HG02588 (cell line): Measurements from ENCODE around the gene ARHGDIA.

Experiments
- ATAC-seq: cut with Tn5 transposase; IDR thresholded peaks from one replicate; pipeline ENCODE4 v1.9.1; 2021; ENCODE audit warnings: mild to moderate bottlenecking, moderate library complexity; ENCODE audit not compliant: unreplicated experiment

Gene ARHGDIA

GRCh38 chr17:81865733-81866439 is 5.3 kb downstream of the ARHGDIA start:
- ATAC-seq = no peak

- ATAC-seq = no peak
These were observed 5.8 kb downstream of the ARHGDIA start for GRCh38 chr17:81865358-81865732.

GRCh38 chr17:81863833-81864768 is 7.0 kb downstream of the ARHGDIA start:
- ATAC-seq = no peak

GRCh38 chr17:81863123-81863675 is 7.9 kb downstream of the ARHGDIA start:
- ATAC-seq = no peak

- peak; percentile 75 for ATAC-seq
These were observed 10.2 kb downstream of the ARHGDIA start for GRCh38 chr17:81860756-81861568.

DNA sequence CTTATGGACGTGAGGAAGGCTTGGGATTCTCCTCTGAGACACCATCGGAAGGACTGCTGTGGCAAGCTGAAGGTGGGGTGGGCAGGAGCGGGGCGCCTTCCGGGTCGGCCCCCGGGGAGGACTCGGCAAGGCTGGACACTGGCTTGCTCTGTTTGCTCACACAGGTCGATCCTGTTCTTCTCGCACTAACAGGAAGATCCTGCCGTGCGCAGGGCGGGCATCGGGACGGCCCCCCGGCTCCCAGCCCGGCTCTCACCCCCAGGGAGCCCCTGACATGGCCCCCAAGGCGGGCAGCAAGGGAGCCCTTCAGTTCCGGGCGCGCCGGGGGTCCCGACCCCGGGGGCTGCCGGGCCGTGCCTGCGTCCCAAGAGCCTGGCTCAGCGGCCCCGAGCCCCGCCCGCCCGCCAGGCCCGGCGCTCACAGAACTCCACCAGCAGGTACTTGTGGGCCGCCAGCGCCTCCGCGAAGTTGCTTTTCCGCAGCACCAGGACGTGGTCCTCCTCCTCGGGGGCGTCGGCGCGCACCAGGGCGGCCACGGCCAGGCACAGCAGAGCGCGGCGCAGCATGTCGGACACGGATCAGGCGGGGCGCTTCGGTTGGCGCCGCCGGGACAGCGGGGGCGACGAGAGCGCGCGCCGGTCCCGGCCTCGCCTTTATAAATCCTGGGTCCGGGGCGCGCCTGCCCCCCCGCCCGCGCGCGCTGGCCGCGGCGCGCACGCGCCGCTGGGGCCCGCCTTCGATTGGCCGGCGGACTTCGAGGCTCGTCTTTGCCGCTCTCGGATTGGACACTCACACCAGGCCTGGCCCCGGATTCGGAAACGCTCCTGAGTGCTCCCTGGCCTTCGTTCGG is 11.0 kb downstream of the ARHGDIA start, which contains the start of gene P4HB:
TSS of gene P4HB (minus strand) at position 630 of the 850 bp plus-strand sequence. CDS start at position 566, 64 bp downstream.
- ATAC-seq = peak; percentile 75

DNA sequence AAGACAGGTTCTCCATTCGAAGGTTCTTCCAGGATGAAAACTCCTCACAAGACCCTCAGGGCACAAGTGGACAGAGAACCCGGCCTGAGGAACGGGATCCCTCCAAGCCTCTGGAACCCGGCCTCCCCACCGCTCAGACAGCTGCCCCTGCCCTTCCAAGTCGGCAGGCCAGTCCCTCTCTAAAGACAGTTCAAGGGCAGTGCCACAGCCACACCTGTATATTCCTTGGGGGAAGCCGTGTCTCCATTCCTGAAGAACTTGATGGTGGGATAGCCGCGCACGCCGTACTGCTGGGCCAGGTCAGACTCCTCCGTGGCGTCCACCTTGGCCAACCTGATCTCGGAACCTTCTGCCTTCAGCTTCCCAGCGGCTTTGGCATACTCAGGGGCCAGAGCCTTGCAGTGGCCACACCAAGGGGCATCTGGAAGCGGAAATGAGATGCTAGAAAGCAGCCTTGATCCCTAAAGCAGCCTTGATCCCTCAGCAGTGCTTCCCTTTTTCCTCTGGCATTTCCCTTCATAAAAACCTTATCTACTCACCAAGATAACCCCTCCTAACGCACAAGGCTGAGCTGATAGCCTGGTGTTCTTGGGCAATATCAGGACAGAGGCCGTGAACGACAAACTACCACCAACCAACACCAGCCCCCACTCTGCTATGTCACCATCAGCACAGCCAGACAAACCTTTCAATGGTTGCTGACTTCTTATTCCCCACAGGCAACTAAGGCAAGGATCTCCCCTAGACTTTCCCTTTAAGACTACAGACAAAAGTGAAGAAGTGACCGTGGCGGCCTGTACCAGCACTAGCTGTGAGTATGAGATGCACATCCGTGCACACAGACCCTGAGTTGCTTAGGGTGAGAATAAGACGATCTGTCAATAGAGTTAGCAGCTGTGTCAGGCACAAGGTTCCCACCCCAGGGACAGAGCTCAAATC is 11.9 kb downstream of the ARHGDIA start:
- no peak for ATAC-seq

GRCh38 chr17:81858170-81858966 is 12.8 kb downstream of the ARHGDIA start:
- no peak for ATAC-seq

- no peak for ATAC-seq
These were observed 16.0 kb downstream of the ARHGDIA start for GRCh38 chr17:81854974-81855774.

DNA sequence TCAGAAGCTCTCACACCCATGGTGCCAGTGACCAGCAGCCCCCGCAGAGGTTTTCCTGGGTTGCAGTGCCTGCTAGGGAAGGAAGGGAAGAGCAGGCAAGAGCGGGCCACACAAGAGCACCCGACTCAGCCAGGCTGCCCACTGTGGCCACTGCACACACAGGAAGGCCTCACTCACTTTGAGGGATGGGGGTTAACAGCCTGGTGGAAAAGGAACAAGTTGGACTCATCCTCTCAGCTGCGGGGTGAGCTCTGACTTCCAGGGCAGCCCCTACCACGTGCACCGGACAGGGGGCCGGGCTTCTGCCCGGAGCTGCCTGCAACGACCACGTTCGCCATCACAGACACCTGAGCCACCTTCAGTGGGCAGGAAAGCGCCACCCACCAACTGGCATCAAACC is 18.9 kb downstream of the ARHGDIA start:
- no peak for ATAC-seq

DNA sequence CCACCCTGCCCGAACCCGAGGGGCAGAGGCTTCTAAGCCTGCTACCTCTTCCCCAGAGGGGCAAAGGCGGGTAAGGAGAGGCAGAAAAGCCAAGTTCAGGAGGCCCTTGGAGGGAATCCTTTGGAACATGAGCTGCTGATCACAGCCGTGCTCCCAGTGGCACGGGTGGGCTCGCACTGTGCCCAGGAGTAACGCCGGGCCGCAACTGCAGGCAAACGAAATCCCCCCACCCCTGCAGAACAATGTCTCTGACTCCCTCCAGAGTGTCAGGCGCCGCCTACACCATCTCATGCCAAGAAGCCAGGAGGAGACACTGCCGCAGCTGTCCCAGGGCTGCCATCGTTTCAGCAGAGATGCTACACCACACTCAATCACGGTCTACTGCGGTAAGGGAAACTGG is 19.7 kb downstream of the ARHGDIA start:
- no peak for ATAC-seq

DNA sequence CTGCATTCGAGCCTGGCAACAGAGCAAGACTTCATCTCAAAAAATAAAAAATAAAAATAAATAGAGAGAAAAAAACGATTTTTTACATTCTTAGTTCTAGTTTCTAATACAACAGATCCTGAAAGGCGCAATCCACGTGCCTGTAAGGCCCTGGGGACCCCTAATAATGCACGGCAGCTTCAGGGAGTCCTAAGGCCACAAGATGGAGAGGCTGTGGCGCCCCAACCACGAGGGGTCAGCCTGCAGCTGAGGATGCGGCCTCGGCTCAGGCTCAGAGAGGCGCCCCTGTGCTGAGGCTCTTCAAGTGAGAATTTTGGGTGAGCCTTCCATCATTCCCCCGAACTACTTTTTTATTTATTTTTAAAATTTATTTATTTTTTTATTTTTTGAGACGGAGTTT is 21.7 kb downstream of the ARHGDIA start:
- ATAC-seq = no peak

GRCh38 chr17:81846743-81847689 is 24.1 kb downstream of the ARHGDIA start:
- no peak for ATAC-seq

DNA sequence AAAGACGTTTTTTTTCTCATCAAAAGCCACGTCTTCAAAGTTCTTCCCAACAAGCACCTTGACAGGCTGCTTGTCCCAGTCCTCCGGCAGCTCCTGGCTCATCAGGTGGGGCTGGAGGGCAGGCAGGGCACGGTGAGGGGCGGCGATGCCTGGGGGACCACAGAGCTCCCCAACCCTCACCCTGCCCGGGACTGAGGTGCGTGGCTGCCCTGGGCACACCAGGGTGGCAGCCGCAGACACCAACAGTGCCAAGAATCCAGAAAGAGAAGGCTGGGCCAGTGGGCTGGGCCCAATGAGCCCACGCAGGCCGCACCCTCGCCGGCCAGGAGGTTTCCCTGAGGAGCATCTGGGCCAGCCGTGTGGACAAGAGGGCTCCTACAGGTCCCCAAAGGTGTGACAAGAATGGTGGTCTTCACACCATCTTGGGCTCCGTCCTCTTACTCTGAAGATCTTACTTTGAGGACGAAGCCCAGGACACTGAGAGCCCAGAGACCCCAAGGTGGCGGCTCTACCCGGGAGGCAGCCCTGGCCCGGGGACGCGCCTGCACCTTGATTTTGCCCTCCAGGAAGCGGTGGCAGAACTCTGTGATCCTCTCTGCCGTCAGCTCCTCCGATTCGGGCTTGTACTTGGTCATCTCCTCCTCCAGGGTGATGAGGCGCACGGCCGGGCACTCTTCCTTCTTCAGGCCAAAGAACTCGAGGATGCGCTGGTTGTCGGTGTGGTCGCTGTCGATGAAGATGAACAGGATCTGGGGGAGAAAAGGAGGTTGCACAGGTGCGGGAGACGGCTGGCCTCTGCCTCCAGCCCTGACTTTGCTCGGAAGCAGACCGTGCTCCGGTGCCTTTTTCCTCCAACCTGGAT is 25.0 kb downstream of the ARHGDIA start:
- ATAC-seq = no peak

GRCh38 chr17:81845361-81845760 is 25.8 kb downstream of the ARHGDIA start:
- ATAC-seq = no peak
